Activated CD4-positive, alpha-beta T cell treated with anti-CD3 and anti-CD28 coated beads for 36 hours (primary cell): ENCODE data around the gene PRPS1. TPM values are rescaled to one million over a fixed set of nuclear protein-coding genes. Genes with fewer than 3 reads are reported as not detected.

Source experiments
- total RNA-seq, 2 experiments: library from RNA; stranded (reverse); gene quantifications; one replicate each; pipeline ENCODE4 v1.2.3, GENCODE V29; 2021

Gene PRPS1
- total RNA-seq, 2 experiments from 2014 or later = 112 to 141 TPM

Other genes starting within 250 kb of the PRPS1 start
- gene FRMPD3, start 178.9 kb upstream of the PRPS1 start, total RNA-seq = not detected
- 10 to 100 TPM; 23.3 to 25.9 TPM for gene TSC22D3, start 147.3 kb downstream of the PRPS1 start, total RNA-seq
- gene NCBP2L, start 149.2 kb downstream of the PRPS1 start, total RNA-seq = not detected
- 10 to 100 TPM in 1 of 2 experiments, 1 to 10 TPM in 1; 7.3 to 10.1 TPM for gene MID2, start 197.4 kb downstream of the PRPS1 start, total RNA-seq